ENCODE data around the gene FXYD4.

- TF ChIP-seq FOXK1 (CRISPR knock-in tag; IDR thresholded peaks at IDR 0.05) (no peak), USF2 (CRISPR knock-in tag; IDR thresholded peaks at IDR 0.05) (no peak), CREM (CRISPR knock-in tag; IDR thresholded peaks at IDR 0.05) (no peak), HMGXB4 (CRISPR knock-in tag; IDR thresholded peaks at IDR 0.05) (no peak)
- TF ChIP-seq, protein P1, sequence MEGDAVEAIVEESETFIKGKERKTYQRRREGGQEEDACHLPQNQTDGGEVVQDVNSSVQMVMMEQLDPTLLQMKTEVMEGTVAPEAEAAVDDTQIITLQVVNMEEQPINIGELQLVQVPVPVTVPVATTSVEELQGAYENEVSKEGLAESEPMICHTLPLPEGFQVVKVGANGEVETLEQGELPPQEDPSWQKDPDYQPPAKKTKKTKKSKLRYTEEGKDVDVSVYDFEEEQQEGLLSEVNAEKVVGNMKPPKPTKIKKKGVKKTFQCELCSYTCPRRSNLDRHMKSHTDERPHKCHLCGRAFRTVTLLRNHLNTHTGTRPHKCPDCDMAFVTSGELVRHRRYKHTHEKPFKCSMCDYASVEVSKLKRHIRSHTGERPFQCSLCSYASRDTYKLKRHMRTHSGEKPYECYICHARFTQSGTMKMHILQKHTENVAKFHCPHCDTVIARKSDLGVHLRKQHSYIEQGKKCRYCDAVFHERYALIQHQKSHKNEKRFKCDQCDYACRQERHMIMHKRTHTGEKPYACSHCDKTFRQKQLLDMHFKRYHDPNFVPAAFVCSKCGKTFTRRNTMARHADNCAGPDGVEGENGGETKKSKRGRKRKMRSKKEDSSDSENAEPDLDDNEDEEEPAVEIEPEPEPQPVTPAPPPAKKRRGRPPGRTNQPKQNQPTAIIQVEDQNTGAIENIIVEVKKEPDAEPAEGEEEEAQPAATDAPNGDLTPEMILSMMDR (IDR thresholded peaks at IDR 0.05): no peak
- TF ChIP-seq, protein P2, sequence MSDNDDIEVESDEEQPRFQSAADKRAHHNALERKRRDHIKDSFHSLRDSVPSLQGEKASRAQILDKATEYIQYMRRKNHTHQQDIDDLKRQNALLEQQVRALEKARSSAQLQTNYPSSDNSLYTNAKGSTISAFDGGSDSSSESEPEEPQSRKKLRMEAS (CRISPR knock-in tag; IDR thresholded peaks at IDR 0.05): no peak
Observed at GRCh38 chr10:43323245-43323644, 48.2 kb upstream of the FXYD4 start.

Data from WTC11 (cell line).